Measurements from ENCODE around the gene HLA-DQA1.

Gene HLA-DQA1

GRCh38 chr6:32615885-32616532, 21.2 kb upstream of the HLA-DQA1 start:
- TF ChIP-seq TAF1 (IDR thresholded peaks at IDR 0.05; ENCODE audit: borderline replicate concordance, insufficient read depth, low read length), result no peak
- TF ChIP-seq FOXP2 (optimal IDR thresholded peaks at IDR 0.05; ENCODE audit: borderline replicate concordance, extremely low read depth, extremely low read length, insufficient read depth), result no peak
- TF ChIP-seq REST (IDR thresholded peaks at IDR 0.05; ENCODE audit: insufficient read depth in 1 of 2, low read depth in 2 of 2, low read length in 2 of 2), result no peak
- TF ChIP-seq SIN3A (IDR thresholded peaks at IDR 0.05; ENCODE audit: borderline replicate concordance, insufficient read depth, low read length), result no peak
- TF ChIP-seq POLR2AphosphoS5 (IDR thresholded peaks at IDR 0.05; ENCODE audit: low read depth, low read length), result no peak

- TF ChIP-seq TAF1 (IDR thresholded peaks at IDR 0.05; ENCODE audit: borderline replicate concordance, insufficient read depth, low read length), result no peak
- TF ChIP-seq SIN3A (IDR thresholded peaks at IDR 0.05; ENCODE audit: borderline replicate concordance, insufficient read depth, low read length), result no peak
- TF ChIP-seq FOXP2 (optimal IDR thresholded peaks at IDR 0.05; ENCODE audit: borderline replicate concordance, extremely low read depth, extremely low read length, insufficient read depth), result no peak
Measured at GRCh38 chr6:32617751-32618150, 19.5 kb upstream of the HLA-DQA1 start.

- no peak for TF ChIP-seq FOXP2 (optimal IDR thresholded peaks at IDR 0.05; ENCODE audit: borderline replicate concordance, extremely low read depth, extremely low read length, insufficient read depth)
- TF ChIP-seq SIN3A (IDR thresholded peaks at IDR 0.05; ENCODE audit: borderline replicate concordance, insufficient read depth, low read length), result no peak
- no peak for TF ChIP-seq TAF1 (IDR thresholded peaks at IDR 0.05; ENCODE audit: borderline replicate concordance, insufficient read depth, low read length)
- TF ChIP-seq POLR2AphosphoS5 (IDR thresholded peaks at IDR 0.05; ENCODE audit: low read depth, low read length), result no peak
- no peak for TF ChIP-seq REST (IDR thresholded peaks at IDR 0.05; ENCODE audit: insufficient read depth in 1 of 2, low read depth in 2 of 2, low read length in 2 of 2)
Measured at GRCh38 chr6:32621372-32621771, 15.8 kb upstream of the HLA-DQA1 start.

- TF ChIP-seq SIN3A (IDR thresholded peaks at IDR 0.05; ENCODE audit: borderline replicate concordance, insufficient read depth, low read length) (no peak), FOXP2 (optimal IDR thresholded peaks at IDR 0.05; ENCODE audit: borderline replicate concordance, extremely low read depth, extremely low read length, insufficient read depth) (no peak), REST (IDR thresholded peaks at IDR 0.05; ENCODE audit: insufficient read depth in 1 of 2, low read depth in 2 of 2, low read length in 2 of 2) (no peak), TAF1 (IDR thresholded peaks at IDR 0.05; ENCODE audit: borderline replicate concordance, insufficient read depth, low read length) (no peak), POLR2AphosphoS5 (IDR thresholded peaks at IDR 0.05; ENCODE audit: low read depth, low read length) (no peak)
Measured at GRCh38 chr6:32622545-32623401, 14.4 kb upstream of the HLA-DQA1 start.

- TF ChIP-seq TAF1 (IDR thresholded peaks at IDR 0.05; ENCODE audit: borderline replicate concordance, insufficient read depth, low read length), result no peak
- no peak for TF ChIP-seq REST (IDR thresholded peaks at IDR 0.05; ENCODE audit: insufficient read depth in 1 of 2, low read depth in 2 of 2, low read length in 2 of 2)
- no peak for TF ChIP-seq POLR2AphosphoS5 (IDR thresholded peaks at IDR 0.05; ENCODE audit: low read depth, low read length)
- no peak for TF ChIP-seq FOXP2 (optimal IDR thresholded peaks at IDR 0.05; ENCODE audit: borderline replicate concordance, extremely low read depth, extremely low read length, insufficient read depth)
- TF ChIP-seq SIN3A (IDR thresholded peaks at IDR 0.05; ENCODE audit: borderline replicate concordance, insufficient read depth, low read length), result no peak
Measured at GRCh38 chr6:32623693-32624092, 13.5 kb upstream of the HLA-DQA1 start.

All from PFSK-1 (cell line).